Measurements from ENCODE around the gene SLC4A5. TPM values are rescaled to one million over a fixed set of nuclear protein-coding genes. Genes with fewer than 3 reads are reported as not detected.

The SLC4A5 gene
- total RNA-seq, 2 experiments from 2014 or later = 1.8 to 2.0 TPM

DNA sequence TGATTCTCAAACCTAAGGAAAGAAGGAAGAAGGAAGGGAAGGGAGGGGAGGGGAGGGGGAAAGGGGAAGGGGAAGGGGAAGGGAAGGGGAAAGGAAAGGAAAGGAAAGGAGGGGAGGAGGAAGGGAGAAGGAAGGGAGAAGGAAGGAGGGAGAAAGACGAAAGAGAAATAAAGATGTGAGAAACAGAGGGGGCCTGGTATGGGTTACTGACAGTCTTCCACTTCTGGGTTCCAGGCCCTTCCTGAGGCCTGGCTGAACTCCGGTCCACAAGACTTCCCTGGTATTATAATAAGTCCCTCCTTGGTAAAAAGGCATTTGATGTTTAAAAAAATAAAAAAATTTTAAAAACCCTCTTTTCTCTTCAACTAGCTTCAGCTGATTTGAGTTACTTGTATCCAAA lies 17.4 kb downstream of the SLC4A5 start:
- ChIA-PET POLR2A (interaction anchor here (0.7 kb wide), 1 partner anchor 10 kb away, joined by 3 read pairs; no protein-coding TSS in a partner anchor), CTCF (interaction anchor here (2.7 to 6.6 kb wide), 2 partner anchors 9 to 76 kb away, joined by 18 to 103 read pairs; no protein-coding TSS in a partner anchor)
- peaks cover 1% of the 10 kb centered on the region for H3K36me3 Mint-ChIP-seq (ENCODE audit: low read depth)
- no peaks in the 10 kb centered on the region for H3K27me3 Mint-ChIP-seq
- ATAC-seq (no peak), DNase-seq (no peak)
- intact Hi-C loops (cut with micrococcal nuclease) = no loop called here
- TF ChIP-seq, protein P1, sequence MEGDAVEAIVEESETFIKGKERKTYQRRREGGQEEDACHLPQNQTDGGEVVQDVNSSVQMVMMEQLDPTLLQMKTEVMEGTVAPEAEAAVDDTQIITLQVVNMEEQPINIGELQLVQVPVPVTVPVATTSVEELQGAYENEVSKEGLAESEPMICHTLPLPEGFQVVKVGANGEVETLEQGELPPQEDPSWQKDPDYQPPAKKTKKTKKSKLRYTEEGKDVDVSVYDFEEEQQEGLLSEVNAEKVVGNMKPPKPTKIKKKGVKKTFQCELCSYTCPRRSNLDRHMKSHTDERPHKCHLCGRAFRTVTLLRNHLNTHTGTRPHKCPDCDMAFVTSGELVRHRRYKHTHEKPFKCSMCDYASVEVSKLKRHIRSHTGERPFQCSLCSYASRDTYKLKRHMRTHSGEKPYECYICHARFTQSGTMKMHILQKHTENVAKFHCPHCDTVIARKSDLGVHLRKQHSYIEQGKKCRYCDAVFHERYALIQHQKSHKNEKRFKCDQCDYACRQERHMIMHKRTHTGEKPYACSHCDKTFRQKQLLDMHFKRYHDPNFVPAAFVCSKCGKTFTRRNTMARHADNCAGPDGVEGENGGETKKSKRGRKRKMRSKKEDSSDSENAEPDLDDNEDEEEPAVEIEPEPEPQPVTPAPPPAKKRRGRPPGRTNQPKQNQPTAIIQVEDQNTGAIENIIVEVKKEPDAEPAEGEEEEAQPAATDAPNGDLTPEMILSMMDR (IDR thresholded peaks at IDR 0.05) = no peak
- H3K4me3 Mint-ChIP-seq = no peak overlapping the region
- no peak overlapping the region for H3K27ac Mint-ChIP-seq
- H3K9me3 Mint-ChIP-seq = no peaks in the 10 kb centered on the region
- no peaks in the 10 kb centered on the region for H3K4me1 Mint-ChIP-seq (ENCODE audit: low read depth)

DNA sequence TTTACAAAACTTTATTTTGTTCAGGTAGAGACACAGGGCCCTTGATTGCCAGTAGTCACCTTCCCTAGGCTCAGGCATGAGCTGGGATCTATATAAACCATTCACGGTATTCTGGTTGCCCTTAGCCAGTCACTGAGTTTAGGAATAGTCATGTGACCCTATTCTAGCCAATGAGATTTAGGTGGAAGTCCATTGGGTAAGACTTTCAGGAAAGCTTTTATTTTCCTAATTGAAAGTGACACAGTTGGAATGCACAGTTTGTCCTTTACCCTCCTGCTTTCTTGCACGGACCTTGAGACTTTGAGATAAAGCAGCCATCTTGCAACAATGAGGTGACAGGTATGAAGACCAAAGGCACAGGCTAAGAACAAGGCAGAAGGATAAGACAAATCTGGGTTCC lies 21.5 kb downstream of the SLC4A5 start:
- H3K9me3 Mint-ChIP-seq = no peaks in the 10 kb centered on the region
- DNase-seq (no peak), ATAC-seq (no peak)
- no peaks in the 10 kb centered on the region for H3K27me3 Mint-ChIP-seq
- H3K4me1 Mint-ChIP-seq (ENCODE audit: low read depth) = no peaks in the 10 kb centered on the region
- intact Hi-C loops (cut with micrococcal nuclease) = no loop called here
- POLR2A ChIA-PET = no interaction called here
- H3K27ac Mint-ChIP-seq = no peak overlapping the region
- CTCF ChIA-PET = interaction anchor here (6.6 kb wide), 1 partner anchor 13 kb away, joined by 103 read pairs; no protein-coding TSS in a partner anchor
- no peak overlapping the region for H3K4me3 Mint-ChIP-seq
- peaks cover 1% of the 10 kb centered on the region for H3K36me3 Mint-ChIP-seq (ENCODE audit: low read depth)
- TF ChIP-seq, protein P1 (IDR thresholded peaks at IDR 0.05) = no peak

DNA sequence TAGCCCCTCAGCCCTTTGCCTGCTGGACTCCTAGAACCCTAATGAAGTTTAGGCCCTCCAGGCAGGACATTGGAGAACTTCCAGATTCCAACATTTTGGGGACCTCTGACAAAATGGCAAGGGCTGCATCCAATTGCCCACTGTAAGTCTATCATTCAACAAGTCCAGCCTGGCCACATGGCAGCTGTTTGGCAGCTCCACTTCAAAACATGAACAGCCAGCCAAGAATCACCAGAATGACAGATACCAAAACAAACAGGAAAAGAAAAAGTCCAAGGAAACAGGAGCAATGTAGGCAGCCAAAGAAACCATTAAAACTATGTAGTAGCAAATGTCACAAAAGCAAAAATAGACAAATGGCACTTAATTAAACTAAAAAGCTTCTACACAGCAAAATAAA lies 25.5 kb downstream of the SLC4A5 start:
- CTCF ChIA-PET = interaction anchor here (3.2 kb wide), 1 partner anchor 18 kb away, joined by 20 read pairs; no protein-coding TSS in a partner anchor
- TF ChIP-seq, protein P1 (IDR thresholded peaks at IDR 0.05) = no peak
- Mint-ChIP-seq H3K4me1 (ENCODE audit: low read depth) (no peaks in the 10 kb centered on the region), H3K4me3 (no peak overlapping the region), H3K9me3 (no peaks in the 10 kb centered on the region), H3K36me3 (ENCODE audit: low read depth) (peaks cover 6% of the 10 kb centered on the region), H3K27ac (no peak overlapping the region), H3K27me3 (no peaks in the 10 kb centered on the region)
- intact Hi-C loops (cut with micrococcal nuclease) = no loop called here
- POLR2A ChIA-PET = interaction anchor here (0.9 kb wide), 1 partner anchor 11 kb away, joined by 4 read pairs; no protein-coding TSS in a partner anchor
- no peak for ATAC-seq
- DNase-seq = no peak

DNA sequence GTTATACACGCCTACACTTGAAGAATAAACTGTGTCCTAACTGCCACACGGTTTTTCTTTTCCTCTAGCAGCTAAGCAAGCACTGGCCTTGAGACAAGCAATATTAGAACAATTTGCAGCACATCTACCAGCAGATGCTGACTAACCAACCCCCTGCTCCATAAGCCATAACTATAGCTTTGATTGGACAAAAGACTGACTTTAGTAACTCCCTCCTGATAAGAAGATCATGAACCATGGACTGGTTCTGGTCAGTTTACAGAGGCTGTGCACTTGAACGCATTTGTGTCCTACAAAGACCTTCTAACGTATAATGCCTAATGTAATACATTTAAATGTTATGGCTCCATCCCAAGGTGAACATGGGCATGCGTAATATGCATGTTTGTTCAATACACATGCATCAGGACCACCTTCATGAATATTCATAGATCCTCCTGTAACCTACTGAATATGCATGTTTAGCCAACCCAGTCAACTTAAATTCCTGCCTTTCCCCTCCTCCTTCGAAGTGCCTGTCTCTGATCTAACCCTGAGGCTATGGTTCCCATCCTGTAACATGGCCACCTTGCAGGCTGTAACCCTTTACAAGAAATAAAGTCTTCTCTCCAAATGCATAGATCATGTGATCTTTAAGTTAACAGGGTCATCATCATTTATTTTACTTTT lies 26.5 kb downstream of the SLC4A5 start:
- ChIA-PET CTCF (interaction anchor here (1.1 kb wide), 1 partner anchor 19 kb away, joined by 3 read pairs; no protein-coding TSS in a partner anchor), POLR2A (no interaction called here)
- no peak overlapping the region for H3K27ac Mint-ChIP-seq
- H3K9me3 Mint-ChIP-seq = no peaks in the 10 kb centered on the region
- no peak for DNase-seq
- H3K4me3 Mint-ChIP-seq = no peak overlapping the region
- ATAC-seq = no peak
- H3K4me1 Mint-ChIP-seq (ENCODE audit: low read depth) = no peaks in the 10 kb centered on the region
- intact Hi-C loops (cut with micrococcal nuclease) = no loop called here
- H3K27me3 Mint-ChIP-seq = no peaks in the 10 kb centered on the region
- H3K36me3 Mint-ChIP-seq (ENCODE audit: low read depth) = peaks cover 5% of the 10 kb centered on the region
- TF ChIP-seq, protein P1 (IDR thresholded peaks at IDR 0.05) = no peak

DNA sequence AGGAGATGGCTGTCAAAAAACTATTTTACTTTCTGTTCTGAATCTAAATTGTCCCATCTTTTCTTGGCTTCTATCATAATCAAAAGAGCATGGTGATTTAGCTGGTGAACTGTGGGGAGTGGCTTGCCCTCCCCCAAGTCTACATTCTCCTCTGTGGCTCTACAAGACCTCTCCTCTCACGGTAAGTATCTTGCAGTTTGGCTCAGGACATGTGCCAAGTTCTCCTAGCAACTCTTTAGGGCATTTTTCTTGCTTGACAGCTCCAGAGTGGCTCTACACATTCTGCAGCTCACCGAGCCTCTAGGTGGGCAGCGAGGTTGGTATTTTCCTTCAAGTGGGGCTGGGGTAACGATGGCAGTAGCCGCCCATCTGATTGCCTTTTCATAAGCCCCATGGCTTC lies 29.1 kb downstream of the SLC4A5 start:
- Mint-ChIP-seq H3K4me1 (ENCODE audit: low read depth) (no peaks in the 10 kb centered on the region), H3K4me3 (no peak overlapping the region), H3K9me3 (no peaks in the 10 kb centered on the region), H3K27me3 (no peaks in the 10 kb centered on the region), H3K27ac (no peak overlapping the region), H3K36me3 (ENCODE audit: low read depth) (peaks cover 5% of the 10 kb centered on the region)
- TF ChIP-seq, protein P1 (IDR thresholded peaks at IDR 0.05) = no peak
- ATAC-seq (no peak), DNase-seq (no peak)
- intact Hi-C loops (cut with micrococcal nuclease) = no loop called here
- ChIA-PET CTCF (interaction anchor here (0.8 to 3.2 kb wide), 4 partner anchors 10 to 65 kb away, joined by 3 to 12 read pairs (median 4); no protein-coding TSS in a partner anchor), POLR2A (no interaction called here)
